GM23338 (cell line): Measurements from ENCODE around the gene SMURF1. TPM values are rescaled to one million over a fixed set of nuclear protein-coding genes. Genes with fewer than 3 reads are reported as not detected.

Experiments
- ATAC-seq: fragments of 200-7000 bp; cut with Tn5 transposase; 3 replicates; pipeline ENCODE4 v1.9.1; 2020
- DNase-seq: peaks from one replicate; pipeline ENCODE4 v3.0.0-alpha.2; 2015; ENCODE audit warnings: low spot score
- H2AFZ ChIP-seq: fragments of 200-600 bp; sonication (generic); 2 replicates; pipeline ENCODE4 v1.8.0; 2016; ENCODE audit warnings: antibody characterized with exemption, mild to moderate bottlenecking, moderate library complexity
- H3F3A ChIP-seq: fragments of 200-600 bp; sonication (generic); replicated peaks from 2 replicates; pipeline ENCODE4 v1.8.0; 2017; ENCODE audit warnings: antibody characterized with exemption, mixed run types, low read depth
- H3K27ac ChIP-seq: fragments of 200-600 bp; sonication (generic); 2 replicates; pipeline ENCODE4 v1.6.1; 2016; ENCODE audit warnings: low read depth
- H3K27me3 ChIP-seq: fragments of 200-600 bp; sonication (generic); 2 replicates; pipeline ENCODE4 v1.8.0; 2016; ENCODE audit warnings: mild to moderate bottlenecking, mixed run types, moderate library complexity; ENCODE audit not compliant: insufficient read depth
- H3K36me3 ChIP-seq: fragments of 200-600 bp; sonication (generic); 2 replicates; pipeline ENCODE4 v1.8.0; 2016; ENCODE audit warnings: mild to moderate bottlenecking; ENCODE audit not compliant: insufficient read depth
- H3K4me1 ChIP-seq: fragments of 200-600 bp; sonication (generic); 2 replicates; pipeline ENCODE4 v1.8.0; 2016; ENCODE audit warnings: mild to moderate bottlenecking, moderate library complexity; ENCODE audit not compliant: insufficient read depth
- H3K4me2 ChIP-seq: fragments of 200-600 bp; sonication (generic); 2 replicates; pipeline ENCODE4 v1.7.1; 2017; ENCODE audit warnings: mixed run types
- H3K4me3 ChIP-seq: fragments of 200-600 bp; sonication (generic); 2 replicates; pipeline ENCODE4 v1.6.1; 2016; ENCODE audit warnings: mixed run types
- H3K79me2 ChIP-seq: fragments of 200-600 bp; sonication (generic); replicated peaks from 2 replicates; pipeline ENCODE4 v1.8.0; 2017; ENCODE audit warnings: mild to moderate bottlenecking; ENCODE audit not compliant: insufficient read depth
- H3K9me2 ChIP-seq: fragments of 200-600 bp; sonication (generic); 2 replicates; pipeline ENCODE4 v1.8.0; 2017; ENCODE audit not compliant: insufficient read depth
- H4K20me1 ChIP-seq: fragments of 200-600 bp; sonication (generic); replicated peaks from 2 replicates; pipeline ENCODE4 v1.8.0; 2017; ENCODE audit warnings: mild to moderate bottlenecking; ENCODE audit not compliant: insufficient read depth
- H3K27ac Mint-ChIP-seq: 2 replicates; pipeline ENCODE4 v1.8.0; 2020; ENCODE audit warnings: inconsistent platforms, mild to moderate bottlenecking, moderate library complexity, mixed read lengths
- H3K27me3 Mint-ChIP-seq: 3 replicates; pipeline ENCODE4 v1.8.0; 2022; ENCODE audit warnings: low read depth, mild to moderate bottlenecking, moderate library complexity, mixed read lengths, inconsistent platforms; ENCODE audit not compliant: insufficient read depth, poor library complexity
- H3K36me3 Mint-ChIP-seq: 3 replicates; pipeline ENCODE4 v1.8.0; 2021; ENCODE audit warnings: low read depth, mild to moderate bottlenecking, inconsistent platforms, moderate library complexity, mixed read lengths
- H3K4me1 Mint-ChIP-seq: 3 replicates; pipeline ENCODE4 v1.8.0; 2020; ENCODE audit warnings: mild to moderate bottlenecking, inconsistent platforms, mixed read lengths
- H3K4me3 Mint-ChIP-seq: 3 replicates; pipeline ENCODE4 v1.8.0; 2021; ENCODE audit warnings: moderate library complexity, mild to moderate bottlenecking, inconsistent platforms, mixed read lengths
- H3K9me3 Mint-ChIP-seq: 3 replicates; pipeline ENCODE4 v1.8.0; 2020; ENCODE audit warnings: moderate library complexity, mild to moderate bottlenecking, inconsistent platforms, mixed read lengths
- CREB1 ChIP-seq: fragments of 250-450 bp; sonication (Bioruptor Pico); IDR thresholded peaks from 2 replicates; pipeline ENCODE4 v1.5.0; 2020; ENCODE audit warnings: low read depth, mild to moderate bottlenecking, moderate library complexity
- CTCF ChIP-seq, 2 experiments: fragments of 200-600 bp in 1 of 2; sonication (generic) in 1 of 2; conservative IDR thresholded peaks; 2 replicates each; pipeline versions ENCODE4 v1.5.1 to v1.6.1; 2016 to 2017; ENCODE audit warnings: antibody characterized with exemption in 2 of 2, low read depth in 2 of 2, mild to moderate bottlenecking in 2 of 2, moderate library complexity in 1 of 2
- ETS1 ChIP-seq: IDR thresholded peaks from 2 replicates; pipeline ENCODE4 v1.6.1; 2016; ENCODE audit warnings: antibody characterized with exemption
- EZH2 ChIP-seq: fragments of 200-600 bp; sonication (generic); IDR thresholded peaks from one replicate; pipeline ENCODE4 v1.8.0; 2017; ENCODE audit warnings: antibody characterized with exemption, mild to moderate bottlenecking, low read depth; ENCODE audit not compliant: unreplicated experiment
- JUNB ChIP-seq: IDR thresholded peaks from one replicate; pipeline ENCODE4 v1.6.1; 2016; ENCODE audit warnings: antibody characterized with exemption; ENCODE audit not compliant: unreplicated experiment
- POLR2AphosphoS5 ChIP-seq: IDR thresholded peaks from 2 replicates; pipeline ENCODE4 v1.6.1; 2016; ENCODE audit warnings: antibody characterized with exemption, low read depth
- STAT1 ChIP-seq: IDR thresholded peaks from one replicate; pipeline ENCODE4 v1.6.1; 2016; ENCODE audit warnings: antibody characterized with exemption; ENCODE audit not compliant: unreplicated experiment
- ZNF462 ChIP-seq: fragments of 250-450 bp; sonication (Bioruptor Pico); IDR thresholded peaks from 2 replicates; pipeline ENCODE4 v1.5.0; 2020; ENCODE audit warnings: mild to moderate bottlenecking, moderate library complexity
- polyA plus RNA-seq: library from polyadenylated mRNA; unstranded; fragments of >200 nt; fragmentation: Nextera tagmentation; extraction: Ambion mirVana; gene quantifications from 2 replicates; pipeline ENCODE4 v1.2.1, GENCODE V29; 2016
- total RNA-seq: library from RNA; depleted of rRNA; stranded (reverse); fragments of >200 nt; shearing (Covaris generic); gene quantifications from 2 replicates; pipeline ENCODE4 v1.2.3, GENCODE V29; 2014

The SMURF1 gene
- total and polyA plus RNA-seq, 2 experiments from 2014 or later = 5.8 to 23.9 TPM

GRCh38 chr7:99143521-99143852 is 421 bp downstream of the SMURF1 start:
- ATAC-seq = peak; percentile 37
- peak overlapping the region; percentile 73; the same call in 1 of the 2 replicates for H3K4me2 ChIP-seq

More at GRCh38 chr7:99143521-99143852, 421 bp downstream of the SMURF1 start:
- Histone ChIP-seq H4K20me1 (no peaks in the 10 kb centered on the region), H3K36me3 (no peaks in the 10 kb centered on the region), H2AFZ (no peak overlapping the region), H3K4me1 (peaks cover 24% of the 10 kb centered on the region), H3F3A (peaks cover 5% of the 10 kb centered on the region; the same call in 1 of the 2 replicates), H3K4me3 (peak overlapping the region; percentile 68), H3K27ac (peak overlapping the region; percentile 86; the same call in 1 of the 2 replicates), H3K27me3 (no peaks in the 10 kb centered on the region), H3K79me2 (peaks cover 37% of the 10 kb centered on the region), H3K9me2 (no peaks in the 10 kb centered on the region)
- Mint-ChIP-seq H3K27ac (no peak overlapping the region), H3K9me3 (no peaks in the 10 kb centered on the region), H3K4me1 (peaks cover 34% of the 10 kb centered on the region), H3K4me3 (peak overlapping the region; percentile 77; the same call in 2 of the 3 replicates), H3K27me3 (peaks cover 3% of the 10 kb centered on the region), H3K36me3 (no peaks in the 10 kb centered on the region; the same call in 2 of the 3 replicates)
- TF ChIP-seq CTCF (conservative IDR thresholded peaks at IDR 0.05; ENCODE audit: low read depth in 2 of 2) (no peak), STAT1 (no peak), ETS1 (no peak), EZH2 (no peak), POLR2AphosphoS5 (no peak), ZNF462 (CRISPR knock-in tag) (no peak), JUNB (no peak), CREB1 (CRISPR knock-in tag) (no peak)
- no peak for DNase-seq
